HG03103 (cell line): ENCODE data around the gene ZBTB42.

ENCODE experiments used
- ATAC-seq: cut with Tn5 transposase; IDR thresholded peaks from one replicate; pipeline ENCODE4 v1.9.1; 2021; ENCODE audit warnings: low read depth; ENCODE audit not compliant: unreplicated experiment

Gene ZBTB42

GRCh38 chr14:104768437-104769323 lies 32.2 kb upstream of the ZBTB42 start:
- no peak for ATAC-seq

- ATAC-seq, result no peak
Measured at GRCh38 chr14:104769324-104770071, 31.4 kb upstream of the ZBTB42 start.

GRCh38 chr14:104770072-104770579 lies 30.8 kb upstream of the ZBTB42 start:
- ATAC-seq, result no peak

GRCh38 chr14:104770851-104771272 lies 30.0 kb upstream of the ZBTB42 start:
- ATAC-seq, result no peak

- ATAC-seq, result no peak
Measured at GRCh38 chr14:104771374-104771773, 29.5 kb upstream of the ZBTB42 start.

GRCh38 chr14:104771918-104772706 lies 28.8 kb upstream of the ZBTB42 start:
- no peak for ATAC-seq

- ATAC-seq, result no peak
Measured at GRCh38 chr14:104772707-104773504, 28.0 kb upstream of the ZBTB42 start.

- ATAC-seq, result no peak
Measured at GRCh38 chr14:104773505-104774452, 27.1 kb upstream of the ZBTB42 start.

GRCh38 chr14:104774453-104775072 lies 26.3 kb upstream of the ZBTB42 start:
- no peak for ATAC-seq

GRCh38 chr14:104775073-104775489 lies 25.8 kb upstream of the ZBTB42 start:
- no peak for ATAC-seq

- no peak for ATAC-seq
Measured at GRCh38 chr14:104776481-104776880, 24.4 kb upstream of the ZBTB42 start.

GRCh38 chr14:104776961-104777807 lies 23.7 kb upstream of the ZBTB42 start:
- no peak for ATAC-seq

GRCh38 chr14:104777808-104778249 lies 23.1 kb upstream of the ZBTB42 start:
- ATAC-seq, result no peak

GRCh38 chr14:104778694-104779331 lies 22.1 kb upstream of the ZBTB42 start:
- no peak for ATAC-seq

GRCh38 chr14:104779776-104780512 lies 21.0 kb upstream of the ZBTB42 start:
- no peak for ATAC-seq

GRCh38 chr14:104780513-104781030 lies 20.3 kb upstream of the ZBTB42 start:
- no peak for ATAC-seq
